Panc1 (cell line): ENCODE data around the gene STX19.

Source experiments
- POLR2AphosphoS5 ChIP-seq: IDR thresholded peaks from 2 replicates; pipeline ENCODE4 v1.6.1; 2012; ENCODE audit warnings: mild to moderate bottlenecking, low read depth, low read length, moderate library complexity
- TF ChIP-seq, protein P1 (sequence below): fragments of 450-650 bp; IDR thresholded peaks from 2 replicates; pipeline ENCODE4 v1.5.1; 2017; ENCODE audit warnings: mild to moderate bottlenecking
- TF ChIP-seq, protein P2 (sequence below), 2 experiments: IDR thresholded peaks; 2 replicates each; pipeline ENCODE4 v1.6.1; 2011 to 2012; ENCODE audit warnings: low read depth in 2 of 2, control low read depth in 1 of 2, low read length in 1 of 2, mild to moderate bottlenecking in 1 of 2, moderate library complexity in 1 of 2; ENCODE audit not compliant: insufficient read depth in 1 of 2

DNA sequence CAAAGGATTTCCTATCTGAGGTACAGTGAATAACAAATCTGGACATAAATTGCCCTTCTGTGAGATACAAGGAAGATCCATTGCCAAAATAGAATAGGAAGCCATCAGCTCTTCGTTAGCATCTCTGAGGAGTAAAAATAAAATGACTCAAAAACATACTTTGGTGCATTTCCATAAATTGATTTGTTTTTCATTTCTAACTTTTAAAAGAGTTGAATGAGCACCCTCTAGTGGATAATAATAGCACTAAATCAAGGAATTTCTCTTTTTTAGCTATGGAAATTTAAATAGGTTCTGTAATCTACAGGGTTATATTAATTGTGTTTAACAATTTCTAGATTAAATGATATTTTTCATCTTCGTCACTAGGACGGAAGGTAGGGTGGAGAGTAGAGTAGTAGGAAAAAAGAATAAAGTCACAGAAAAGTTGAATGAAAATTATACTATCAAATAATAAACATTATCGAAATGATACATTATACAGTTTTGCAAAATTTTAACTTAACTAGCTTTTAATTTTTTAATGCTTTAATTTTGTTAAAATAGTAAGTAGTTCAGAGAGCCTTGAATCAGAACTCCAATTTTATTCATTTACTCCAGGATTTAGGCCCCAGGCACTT is 40.9 kb upstream of the STX19 start:
- no peak for TF ChIP-seq POLR2AphosphoS5
- TF ChIP-seq, protein P1, sequence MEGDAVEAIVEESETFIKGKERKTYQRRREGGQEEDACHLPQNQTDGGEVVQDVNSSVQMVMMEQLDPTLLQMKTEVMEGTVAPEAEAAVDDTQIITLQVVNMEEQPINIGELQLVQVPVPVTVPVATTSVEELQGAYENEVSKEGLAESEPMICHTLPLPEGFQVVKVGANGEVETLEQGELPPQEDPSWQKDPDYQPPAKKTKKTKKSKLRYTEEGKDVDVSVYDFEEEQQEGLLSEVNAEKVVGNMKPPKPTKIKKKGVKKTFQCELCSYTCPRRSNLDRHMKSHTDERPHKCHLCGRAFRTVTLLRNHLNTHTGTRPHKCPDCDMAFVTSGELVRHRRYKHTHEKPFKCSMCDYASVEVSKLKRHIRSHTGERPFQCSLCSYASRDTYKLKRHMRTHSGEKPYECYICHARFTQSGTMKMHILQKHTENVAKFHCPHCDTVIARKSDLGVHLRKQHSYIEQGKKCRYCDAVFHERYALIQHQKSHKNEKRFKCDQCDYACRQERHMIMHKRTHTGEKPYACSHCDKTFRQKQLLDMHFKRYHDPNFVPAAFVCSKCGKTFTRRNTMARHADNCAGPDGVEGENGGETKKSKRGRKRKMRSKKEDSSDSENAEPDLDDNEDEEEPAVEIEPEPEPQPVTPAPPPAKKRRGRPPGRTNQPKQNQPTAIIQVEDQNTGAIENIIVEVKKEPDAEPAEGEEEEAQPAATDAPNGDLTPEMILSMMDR = peak; percentile 70; the same call in 1 of the 2 replicates
- TF ChIP-seq, protein P2, sequence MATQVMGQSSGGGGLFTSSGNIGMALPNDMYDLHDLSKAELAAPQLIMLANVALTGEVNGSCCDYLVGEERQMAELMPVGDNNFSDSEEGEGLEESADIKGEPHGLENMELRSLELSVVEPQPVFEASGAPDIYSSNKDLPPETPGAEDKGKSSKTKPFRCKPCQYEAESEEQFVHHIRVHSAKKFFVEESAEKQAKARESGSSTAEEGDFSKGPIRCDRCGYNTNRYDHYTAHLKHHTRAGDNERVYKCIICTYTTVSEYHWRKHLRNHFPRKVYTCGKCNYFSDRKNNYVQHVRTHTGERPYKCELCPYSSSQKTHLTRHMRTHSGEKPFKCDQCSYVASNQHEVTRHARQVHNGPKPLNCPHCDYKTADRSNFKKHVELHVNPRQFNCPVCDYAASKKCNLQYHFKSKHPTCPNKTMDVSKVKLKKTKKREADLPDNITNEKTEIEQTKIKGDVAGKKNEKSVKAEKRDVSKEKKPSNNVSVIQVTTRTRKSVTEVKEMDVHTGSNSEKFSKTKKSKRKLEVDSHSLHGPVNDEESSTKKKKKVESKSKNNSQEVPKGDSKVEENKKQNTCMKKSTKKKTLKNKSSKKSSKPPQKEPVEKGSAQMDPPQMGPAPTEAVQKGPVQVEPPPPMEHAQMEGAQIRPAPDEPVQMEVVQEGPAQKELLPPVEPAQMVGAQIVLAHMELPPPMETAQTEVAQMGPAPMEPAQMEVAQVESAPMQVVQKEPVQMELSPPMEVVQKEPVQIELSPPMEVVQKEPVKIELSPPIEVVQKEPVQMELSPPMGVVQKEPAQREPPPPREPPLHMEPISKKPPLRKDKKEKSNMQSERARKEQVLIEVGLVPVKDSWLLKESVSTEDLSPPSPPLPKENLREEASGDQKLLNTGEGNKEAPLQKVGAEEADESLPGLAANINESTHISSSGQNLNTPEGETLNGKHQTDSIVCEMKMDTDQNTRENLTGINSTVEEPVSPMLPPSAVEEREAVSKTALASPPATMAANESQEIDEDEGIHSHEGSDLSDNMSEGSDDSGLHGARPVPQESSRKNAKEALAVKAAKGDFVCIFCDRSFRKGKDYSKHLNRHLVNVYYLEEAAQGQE (IDR thresholded peaks at IDR 0.05; ENCODE audit: insufficient read depth in 1 of 2, low read depth in 2 of 2, low read length in 1 of 2) = no peak
